HG02884 (cell line): ENCODE data around the gene APLP1.
"Not testable (repeated sequence)": the region's sequence is repeated elsewhere in the genome, so short reads cannot be mapped to it uniquely, and the experiment has no call there.

Experiments
- ATAC-seq: cut with Tn5 transposase; IDR thresholded peaks from one replicate; pipeline ENCODE4 v1.9.1; 2021; ENCODE audit warnings: mild to moderate bottlenecking, moderate library complexity; ENCODE audit not compliant: unreplicated experiment

APLP1 gene

GRCh38 chr19:35903550-35904179 lies 35.3 kb downstream of the APLP1 start:
- no peak for ATAC-seq

- ATAC-seq: no peak
Observed at GRCh38 chr19:35904311-35905068, 36.1 kb downstream of the APLP1 start.

GRCh38 chr19:35905178-35905727 lies 36.9 kb downstream of the APLP1 start:
- no peak for ATAC-seq

GRCh38 chr19:35907377-35907745 lies 39.0 kb downstream of the APLP1 start:
- no peak for ATAC-seq

GRCh38 chr19:35908010-35908441 lies 39.7 kb downstream of the APLP1 start, which contains the start of gene TYROBP:
Gene TYROBP, minus strand, starts transcription at chr19:35908295. Its CDS starts 67 bp downstream, at chr19:35908228.
- no peak for ATAC-seq

GRCh38 chr19:35908973-35909683 lies 40.8 kb downstream of the APLP1 start:
- no peak for ATAC-seq

- no peak for ATAC-seq
Observed at GRCh38 chr19:35909684-35910035, 41.3 kb downstream of the APLP1 start.

- not testable (repeated sequence) for ATAC-seq
Observed at GRCh38 chr19:35910355-35910754, 42.0 kb downstream of the APLP1 start.

GRCh38 chr19:35911173-35911572 lies 42.8 kb downstream of the APLP1 start:
- no peak for ATAC-seq

- ATAC-seq: no peak
Observed at GRCh38 chr19:35911790-35912189, 43.4 kb downstream of the APLP1 start.

GRCh38 chr19:35913589-35913988 lies 45.2 kb downstream of the APLP1 start:
- no peak for ATAC-seq

- ATAC-seq: no peak
Observed at GRCh38 chr19:35915443-35915842, 47.1 kb downstream of the APLP1 start.

GRCh38 chr19:35919306-35919705 lies 50.9 kb downstream of the APLP1 start:
- no peak for ATAC-seq

- ATAC-seq: no peak
Observed at GRCh38 chr19:35921012-35921411, 52.6 kb downstream of the APLP1 start.

GRCh38 chr19:35925501-35925900 lies 57.1 kb downstream of the APLP1 start:
- ATAC-seq: no peak

- no peak for ATAC-seq
Observed at GRCh38 chr19:35928507-35928906, 60.1 kb downstream of the APLP1 start.
